Measurements from ENCODE around the gene NOA1.
A peak's percentile ranks its signal among the peaks of the same experiment; 100 is the strongest.
"Not testable (repeated sequence)": the region's sequence is repeated elsewhere in the genome, so short reads cannot be mapped to it uniquely, and the experiment has no call there.

NOA1 gene

DNA sequence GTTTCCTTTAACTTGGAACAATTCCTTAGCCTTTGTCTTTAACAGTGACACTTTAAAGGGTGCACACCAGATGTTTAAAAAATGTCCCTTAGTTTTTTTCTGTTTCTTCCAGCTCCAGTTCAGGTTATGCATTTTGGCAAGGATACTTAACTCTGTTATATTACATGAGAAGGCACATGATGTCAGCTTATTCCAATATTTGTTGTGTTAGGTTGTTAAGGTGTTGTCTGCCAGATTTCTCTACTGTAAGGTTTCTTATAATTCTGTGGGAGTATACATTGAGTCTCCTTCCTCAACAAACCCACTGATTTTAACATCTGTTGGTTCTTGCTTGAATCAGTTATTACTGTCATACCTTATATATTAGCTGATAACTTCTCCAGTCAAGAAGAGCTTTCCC lies 36.4 kb downstream of the NOA1 start:
- Mint-ChIP-seq H3K36me3 (ENCODE audit: insufficient read depth) (peaks cover 19% of the 10 kb centered on the region), H3K27ac (ENCODE audit: low read depth) (no peak overlapping the region), H3K4me1 (no peaks in the 10 kb centered on the region), H3K9me3 (no peaks in the 10 kb centered on the region), H3K27me3 (no peaks in the 10 kb centered on the region), H3K4me3 (no peak overlapping the region)
- no peak for DNase-seq (ENCODE audit: low spot score in 2 of 2)
- ATAC-seq (replicated peaks; ENCODE audit: extremely low read depth, poor library complexity, severe bottlenecking) = no peak

DNA sequence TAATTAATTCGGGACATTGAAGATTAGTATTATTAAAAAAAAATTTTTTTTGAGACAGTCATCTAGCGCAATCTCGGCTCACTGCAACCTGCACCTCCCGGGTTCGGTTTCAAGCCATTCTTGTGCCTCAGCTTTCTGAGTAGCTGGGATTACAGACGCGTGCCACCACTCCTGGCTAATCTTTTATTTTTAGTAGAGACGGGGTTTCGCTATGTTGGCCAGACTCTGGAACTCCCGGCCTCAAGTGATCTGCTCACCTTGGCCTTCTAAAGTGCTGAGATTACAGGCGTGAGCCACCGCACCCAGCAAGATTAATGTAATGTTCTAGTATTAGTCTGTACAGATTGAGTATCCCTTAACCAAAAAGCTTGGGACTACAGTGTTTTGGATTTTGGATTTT lies 37.0 kb downstream of the NOA1 start:
- no peaks in the 10 kb centered on the region for H3K9me3 Mint-ChIP-seq
- DNase-seq (ENCODE audit: low spot score in 2 of 2) (no peak), ATAC-seq (replicated peaks; ENCODE audit: extremely low read depth, poor library complexity, severe bottlenecking) (no peak)
- H3K4me1 Mint-ChIP-seq = no peaks in the 10 kb centered on the region
- H3K27me3 Mint-ChIP-seq = no peaks in the 10 kb centered on the region
- no peak overlapping the region for H3K4me3 Mint-ChIP-seq
- H3K36me3 Mint-ChIP-seq (ENCODE audit: insufficient read depth) = peaks cover 19% of the 10 kb centered on the region
- H3K27ac Mint-ChIP-seq (ENCODE audit: low read depth) = no peak overlapping the region

DNA sequence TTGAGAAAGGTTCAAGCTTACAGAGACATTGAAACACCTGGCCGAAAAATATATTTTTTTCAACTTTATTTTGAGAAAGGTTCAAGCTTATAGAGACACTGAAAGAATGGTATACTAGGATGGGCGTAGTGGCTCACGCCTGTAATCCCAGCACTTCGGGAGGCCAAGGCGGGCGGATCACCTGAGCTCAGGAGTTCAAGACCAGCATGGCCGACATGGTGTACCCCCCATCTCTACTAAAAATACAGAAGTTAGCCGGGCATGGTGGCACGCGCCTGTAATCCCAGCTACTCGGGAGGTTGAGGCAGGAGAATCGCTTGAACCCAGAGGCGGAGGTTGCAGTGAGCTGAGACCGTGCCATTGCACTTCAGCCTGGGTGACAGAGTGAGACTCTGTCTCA lies 37.6 kb downstream of the NOA1 start:
- not testable (repeated sequence) for H3K27me3 Mint-ChIP-seq; H3K9me3 Mint-ChIP-seq; H3K4me3 Mint-ChIP-seq; DNase-seq (ENCODE audit: low spot score in 2 of 2); H3K27ac Mint-ChIP-seq (ENCODE audit: low read depth); ATAC-seq (replicated peaks; ENCODE audit: extremely low read depth, poor library complexity, severe bottlenecking); H3K4me1 Mint-ChIP-seq
- peaks cover 21% of the 10 kb centered on the region for H3K36me3 Mint-ChIP-seq (ENCODE audit: insufficient read depth)

DNA sequence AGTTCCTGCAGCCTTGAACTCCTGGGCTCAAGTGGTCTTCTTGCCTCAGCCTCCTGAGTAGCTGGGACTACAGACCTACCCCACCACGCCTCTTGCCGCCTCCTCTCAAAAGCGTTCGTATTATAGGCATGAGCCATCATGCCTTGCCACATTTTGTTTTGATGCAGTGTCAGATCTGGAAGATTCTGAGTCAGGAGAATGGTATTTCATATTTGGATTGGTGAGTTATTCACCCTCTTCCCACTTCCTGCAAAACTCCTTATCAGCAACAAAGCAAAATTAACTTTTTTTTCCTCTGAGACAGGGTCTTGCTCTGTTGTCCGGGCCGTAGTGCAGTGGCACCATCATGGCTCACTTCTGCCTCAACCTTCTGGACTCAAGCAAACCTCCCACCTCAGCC lies 40.1 kb downstream of the NOA1 start:
- peaks cover 7% of the 10 kb centered on the region for H3K4me1 Mint-ChIP-seq
- no peaks in the 10 kb centered on the region for H3K9me3 Mint-ChIP-seq
- no peak for ATAC-seq (replicated peaks; ENCODE audit: extremely low read depth, poor library complexity, severe bottlenecking)
- no peaks in the 10 kb centered on the region for H3K27me3 Mint-ChIP-seq
- no peak overlapping the region for H3K4me3 Mint-ChIP-seq
- H3K36me3 Mint-ChIP-seq (ENCODE audit: insufficient read depth) = peaks cover 30% of the 10 kb centered on the region
- no peak for DNase-seq (ENCODE audit: low spot score in 2 of 2)
- H3K27ac Mint-ChIP-seq (ENCODE audit: low read depth) = no peak overlapping the region

DNA sequence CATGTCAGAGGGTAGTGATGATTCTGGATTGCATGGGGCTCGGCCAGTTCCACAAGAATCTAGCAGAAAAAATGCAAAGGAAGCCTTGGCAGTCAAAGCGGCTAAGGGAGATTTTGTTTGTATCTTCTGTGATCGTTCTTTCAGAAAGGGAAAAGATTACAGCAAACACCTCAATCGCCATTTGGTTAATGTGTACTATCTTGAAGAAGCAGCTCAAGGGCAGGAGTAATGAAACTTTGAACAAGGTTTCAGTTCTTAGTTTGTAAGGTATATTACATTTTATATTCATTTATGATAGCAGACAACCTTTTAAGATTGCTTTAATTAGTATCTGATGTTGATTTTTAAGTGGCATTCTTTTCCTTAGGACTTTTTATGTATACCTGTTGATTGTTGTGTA lies 45.5 kb downstream of the NOA1 start:
- Mint-ChIP-seq H3K4me3 (no peak overlapping the region), H3K9me3 (no peaks in the 10 kb centered on the region), H3K36me3 (ENCODE audit: insufficient read depth) (peaks cover 43% of the 10 kb centered on the region), H3K27ac (ENCODE audit: low read depth) (no peak overlapping the region), H3K4me1 (peaks cover 34% of the 10 kb centered on the region), H3K27me3 (no peaks in the 10 kb centered on the region)
- ATAC-seq (replicated peaks; ENCODE audit: extremely low read depth, poor library complexity, severe bottlenecking) (no peak), DNase-seq (ENCODE audit: low spot score in 2 of 2) (no peak)

DNA sequence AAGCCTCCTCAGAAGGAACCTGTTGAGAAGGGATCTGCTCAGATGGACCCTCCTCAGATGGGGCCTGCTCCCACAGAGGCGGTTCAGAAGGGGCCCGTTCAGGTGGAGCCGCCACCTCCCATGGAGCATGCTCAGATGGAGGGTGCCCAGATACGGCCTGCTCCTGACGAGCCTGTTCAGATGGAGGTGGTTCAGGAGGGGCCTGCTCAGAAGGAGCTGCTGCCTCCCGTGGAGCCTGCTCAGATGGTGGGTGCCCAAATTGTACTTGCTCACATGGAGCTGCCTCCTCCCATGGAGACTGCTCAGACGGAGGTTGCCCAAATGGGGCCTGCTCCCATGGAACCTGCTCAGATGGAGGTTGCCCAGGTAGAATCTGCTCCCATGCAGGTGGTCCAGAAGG lies 46.8 kb downstream of the NOA1 start:
- no peak for ATAC-seq (replicated peaks; ENCODE audit: extremely low read depth, poor library complexity, severe bottlenecking)

DNA sequence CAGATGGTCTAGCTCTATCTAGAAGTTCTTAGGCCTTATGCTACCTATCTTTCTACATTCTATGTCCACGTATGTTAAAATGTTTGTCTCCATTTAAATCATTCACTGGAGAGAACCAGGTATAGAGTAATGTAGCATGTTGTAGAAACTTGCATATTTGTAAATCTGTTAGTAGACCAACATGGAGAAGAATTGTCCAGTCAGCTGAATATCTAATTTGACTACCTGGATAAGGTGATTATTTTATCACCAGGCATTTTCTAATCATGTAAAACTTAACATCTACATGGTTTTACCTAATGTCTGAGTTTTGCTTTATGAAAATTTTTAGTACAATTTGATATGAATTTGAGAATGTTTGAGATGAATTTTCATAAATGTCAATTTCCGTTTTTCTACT lies 50.2 kb downstream of the NOA1 start:
- Mint-ChIP-seq H3K36me3 (ENCODE audit: insufficient read depth) (peaks cover 53% of the 10 kb centered on the region), H3K9me3 (no peaks in the 10 kb centered on the region), H3K4me1 (peaks cover 27% of the 10 kb centered on the region), H3K27me3 (no peaks in the 10 kb centered on the region), H3K27ac (ENCODE audit: low read depth) (no peak overlapping the region), H3K4me3 (no peak overlapping the region)
- ATAC-seq (replicated peaks; ENCODE audit: extremely low read depth, poor library complexity, severe bottlenecking) = no peak
- DNase-seq (ENCODE audit: low spot score in 2 of 2) = no peak

More for the DNA sequence above, 46.8 kb downstream of the NOA1 start:
- Mint-ChIP-seq H3K27ac (ENCODE audit: low read depth) (peak overlapping the region; percentile 29), H3K4me3 (no peak overlapping the region), H3K36me3 (ENCODE audit: insufficient read depth) (peaks cover 46% of the 10 kb centered on the region), H3K27me3 (no peaks in the 10 kb centered on the region), H3K4me1 (peaks cover 34% of the 10 kb centered on the region), H3K9me3 (no peaks in the 10 kb centered on the region)
- DNase-seq (ENCODE audit: low spot score in 2 of 2) = no peak

DNA sequence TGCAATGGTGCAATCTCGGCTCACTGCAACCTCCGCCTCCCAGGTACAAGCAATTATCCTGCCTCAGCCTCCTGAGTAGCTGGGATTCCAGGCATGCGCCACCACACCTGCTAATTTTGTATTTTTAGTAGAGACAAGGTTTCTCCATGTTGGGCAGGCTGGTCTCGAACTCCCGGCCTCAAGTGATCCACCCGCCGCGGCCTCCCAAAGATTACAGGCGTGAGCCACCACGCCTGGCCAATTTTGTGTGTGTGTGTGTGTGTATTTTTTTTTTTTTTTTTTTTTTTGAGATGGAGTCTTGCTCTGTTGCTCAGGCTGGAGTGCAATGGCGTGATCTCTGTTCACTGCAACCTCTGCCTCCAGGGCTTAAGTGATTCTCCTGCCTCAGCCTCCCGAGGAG lies 62.4 kb downstream of the NOA1 start:
- not testable (repeated sequence) for ATAC-seq (replicated peaks; ENCODE audit: extremely low read depth, poor library complexity, severe bottlenecking); DNase-seq (ENCODE audit: low spot score in 2 of 2); H3K27me3 Mint-ChIP-seq; H3K4me3 Mint-ChIP-seq; H3K27ac Mint-ChIP-seq (ENCODE audit: low read depth); H3K9me3 Mint-ChIP-seq
- Mint-ChIP-seq H3K36me3 (ENCODE audit: insufficient read depth) (peaks cover 27% of the 10 kb centered on the region), H3K4me1 (peaks cover 35% of the 10 kb centered on the region)

DNA sequence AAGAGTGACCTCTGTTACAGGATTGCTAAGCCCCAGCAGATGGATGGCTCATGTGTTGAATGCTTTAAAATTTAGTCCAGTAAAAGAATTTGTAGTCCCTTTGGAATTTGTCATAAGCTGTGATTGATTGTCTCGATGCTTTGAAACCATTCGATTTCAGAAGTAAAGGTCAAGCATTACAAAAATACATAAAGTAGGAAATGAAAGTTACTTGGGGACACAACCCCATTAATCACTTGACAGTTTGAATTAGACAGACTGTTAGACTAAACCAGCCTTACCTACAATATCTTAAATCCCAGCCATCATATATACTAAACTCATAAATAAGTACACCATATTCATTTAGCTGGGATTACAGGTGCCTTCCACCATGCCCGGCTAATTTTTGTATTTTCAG lies 63.1 kb downstream of the NOA1 start:
- Mint-ChIP-seq H3K4me3 (no peak overlapping the region), H3K27me3 (no peaks in the 10 kb centered on the region), H3K9me3 (no peaks in the 10 kb centered on the region), H3K36me3 (ENCODE audit: insufficient read depth) (peaks cover 29% of the 10 kb centered on the region), H3K27ac (ENCODE audit: low read depth) (no peak overlapping the region), H3K4me1 (peaks cover 42% of the 10 kb centered on the region)
- no peak for ATAC-seq (replicated peaks; ENCODE audit: extremely low read depth, poor library complexity, severe bottlenecking)
- no peak for DNase-seq (ENCODE audit: low spot score in 2 of 2)

Measured in central memory CD8-positive, alpha-beta T cell (primary cell).